ENCODE measurements around the gene CAPN10.

The CAPN10 gene

GRCh38 chr2:240645801-240646175, 59.3 kb downstream of the CAPN10 start:
- H3K4me3 ChIP-seq (ENCODE audit: low read depth, low read length): no peak overlapping the region

DNA sequence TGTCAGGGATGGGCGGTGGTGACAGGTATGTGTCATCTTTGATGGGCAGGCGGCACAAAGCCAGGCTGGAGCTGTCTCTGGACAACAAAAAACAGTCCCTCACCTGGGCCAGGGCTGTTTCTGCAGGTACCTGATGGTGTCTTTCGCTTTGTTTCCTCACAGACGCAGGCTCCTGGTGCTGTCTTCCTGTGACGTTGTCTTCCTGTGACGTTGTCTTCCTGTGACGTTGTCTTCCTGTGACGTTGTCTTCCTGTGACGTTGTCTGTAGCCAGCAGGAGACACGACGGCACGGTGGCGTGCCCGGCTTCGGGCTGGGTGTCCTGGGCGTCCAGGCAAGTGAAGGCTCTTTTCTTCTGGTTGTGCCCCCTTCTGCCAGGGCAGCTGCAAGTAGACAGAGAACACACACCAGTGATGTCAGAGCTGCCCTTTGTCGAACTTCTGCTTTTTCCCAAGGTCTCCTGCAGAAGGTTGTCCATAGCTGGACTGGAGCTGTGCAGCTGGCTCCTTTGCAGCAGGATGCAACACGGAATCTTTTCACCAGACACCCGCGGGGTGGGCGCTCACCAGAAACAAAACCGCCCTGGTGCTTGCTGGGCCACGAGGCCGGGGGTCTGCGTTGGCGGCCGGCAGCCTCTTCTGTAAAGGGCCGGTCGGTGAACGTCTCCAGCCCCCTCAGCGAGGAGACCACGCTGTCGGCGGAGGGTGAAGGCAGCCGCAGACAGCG, 59.8 kb downstream of the CAPN10 start:
- H3K4me3 ChIP-seq (ENCODE audit: low read depth, low read length): no peak overlapping the region
- no peak for TF ChIP-seq CTCF (IDR thresholded peaks at IDR 0.05; ENCODE audit: low read depth, low read length)

More at GRCh38 chr2:240645801-240646175, 59.3 kb downstream of the CAPN10 start:
- no peak for TF ChIP-seq CTCF (IDR thresholded peaks at IDR 0.05; ENCODE audit: low read depth, low read length)

DNA sequence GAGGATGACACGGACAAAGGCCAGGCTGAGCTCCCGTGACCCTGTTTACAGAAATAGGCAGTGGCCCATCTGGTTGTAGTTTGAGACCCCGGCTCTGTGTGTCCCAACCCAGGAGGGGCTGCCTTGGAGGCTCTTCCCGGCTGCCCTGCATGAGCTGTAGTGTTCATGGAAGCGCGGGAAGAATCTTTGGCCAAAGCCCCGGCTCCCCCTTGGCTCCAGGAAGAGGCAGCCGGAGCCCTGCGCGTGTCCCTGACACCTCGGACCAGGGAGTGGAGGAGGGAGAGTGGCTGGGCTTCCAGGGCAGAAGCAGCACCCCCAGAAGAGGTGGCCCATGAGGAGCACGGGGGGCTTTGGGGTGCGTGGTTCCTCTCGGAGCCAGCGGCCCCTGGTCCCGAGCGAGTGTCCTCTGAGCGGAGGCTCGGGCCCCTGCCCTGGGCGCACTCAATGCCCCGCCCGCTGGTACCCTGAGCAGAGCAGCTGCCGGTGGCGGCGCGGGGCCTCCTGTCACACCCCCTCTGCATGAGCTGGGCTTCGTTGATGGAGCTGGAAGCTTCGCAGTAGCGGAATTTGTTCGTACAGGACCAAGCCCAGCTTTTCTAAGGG, 60.5 kb downstream of the CAPN10 start:
- TF ChIP-seq CTCF (IDR thresholded peaks at IDR 0.05; ENCODE audit: low read depth, low read length): no peak
- H3K4me3 ChIP-seq (ENCODE audit: low read depth, low read length): no peak overlapping the region

GRCh38 chr2:240647503-240648154, 61.1 kb downstream of the CAPN10 start:
- no peak overlapping the region for H3K4me3 ChIP-seq (ENCODE audit: low read depth, low read length)
- TF ChIP-seq CTCF (IDR thresholded peaks at IDR 0.05; ENCODE audit: low read depth, low read length): no peak

- TF ChIP-seq CTCF (IDR thresholded peaks at IDR 0.05; ENCODE audit: low read depth, low read length): no peak
- no peak overlapping the region for H3K4me3 ChIP-seq (ENCODE audit: low read depth, low read length)
Measured at GRCh38 chr2:240648155-240648649, 61.7 kb downstream of the CAPN10 start.

Data from WI38 (cell line).